Caco-2 (cell line): ENCODE data around the gene SDCCAG8. TPM values are rescaled to one million over a fixed set of nuclear protein-coding genes. Genes with fewer than 3 reads are reported as not detected.
A peak's percentile ranks its signal among the peaks of the same experiment; 100 is the strongest.

ENCODE experiments used
- BruUV-seq: library from RNA; stranded (reverse); fragments of 400-500 nt; replicated peaks from 2 replicates; lab custom pipeline; 2021; lab: Mats Ljungman, UMichigan
- CTCF ChIA-PET: fragments of 300-600 bp; sonication (Branson Sonifier 250); formaldehyde crosslinking; loops from one replicate; lab custom pipeline; 2022; ENCODE audit warnings: antibody characterized with exemption; lab: Charles Lee
- POLR2A ChIA-PET: fragments of 300-600 bp; sonication (Branson Sonifier 250); formaldehyde crosslinking; loops from one replicate; lab custom pipeline; 2022; ENCODE audit warnings: antibody characterized with exemption; lab: Charles Lee
- DNase-seq, 2 experiments: peaks; one replicate each; pipeline versions ENCODE4 v3.0.0 to v3.0.0-alpha.2; 2020 to 2022
- H3K27me3 ChIP-seq: replicated peaks from 2 replicates; pipeline ENCODE4 v1.6.0; 2011; ENCODE audit warnings: low read length; ENCODE audit not compliant: control insufficient read depth, insufficient read depth
- H3K36me3 ChIP-seq: 2 replicates; pipeline ENCODE4 v1.5.1; 2011; ENCODE audit warnings: low read length; ENCODE audit not compliant: control insufficient read depth, insufficient read depth
- H3K4me1 ChIP-seq: fragments of 250-450 bp; sonication (Bioruptor Pico); 2 replicates; pipeline ENCODE4 v1.5.1; 2020; ENCODE audit warnings: mild to moderate bottlenecking
- H3K4me3 ChIP-seq: 2 replicates; pipeline ENCODE4 v1.5.1; 2011; ENCODE audit warnings: low read depth, mild to moderate bottlenecking, control low read depth, low read length
- H3K9me3 ChIP-seq: fragments of 250-450 bp; sonication (Bioruptor Pico); 2 replicates; pipeline ENCODE4 v1.5.1; 2020; ENCODE audit warnings: mild to moderate bottlenecking, moderate library complexity
- H3K27ac Mint-ChIP-seq: one replicate; pipeline ENCODE4 v1.8.0; 2022; ENCODE audit warnings: mixed read lengths; ENCODE audit not compliant: unreplicated experiment
- H3K27me3 Mint-ChIP-seq: one replicate; pipeline ENCODE4 v1.8.0; 2022; ENCODE audit warnings: mixed read lengths; ENCODE audit not compliant: insufficient read depth, unreplicated experiment
- H3K36me3 Mint-ChIP-seq: one replicate; pipeline ENCODE4 v1.8.0; 2022; ENCODE audit warnings: mild to moderate bottlenecking, mixed read lengths; ENCODE audit not compliant: insufficient read depth, unreplicated experiment
- H3K4me1 Mint-ChIP-seq: one replicate; pipeline ENCODE4 v1.8.0; 2022; ENCODE audit warnings: low read depth, mixed read lengths; ENCODE audit not compliant: unreplicated experiment
- H3K4me3 Mint-ChIP-seq: one replicate; pipeline ENCODE4 v1.8.0; 2022; ENCODE audit warnings: mild to moderate bottlenecking, moderate library complexity, mixed read lengths; ENCODE audit not compliant: unreplicated experiment
- H3K9me3 Mint-ChIP-seq: one replicate; pipeline ENCODE4 v1.8.0; 2022; ENCODE audit warnings: mixed read lengths; ENCODE audit not compliant: unreplicated experiment
- intact Hi-C: fragments of 100-400 bp; cut with micrococcal nuclease; formaldehyde crosslinking; loops from one replicate; pipeline ENCODE4 v1.10.0; 2022; ENCODE audit not compliant: unreplicated experiment
- total RNA-seq: library from RNA; stranded (reverse); gene quantifications from 2 replicates; pipeline ENCODE4 v1.2.3, GENCODE V29; 2022
- TF ChIP-seq, protein P1 (sequence below), 2 experiments: fragments of 200-600 bp in 1 of 2; IDR thresholded peaks; 1 replicate in 1 of 2; 2 replicates in 1 of 2; pipeline versions ENCODE4 v1.5.1 to v1.8.0; 2011 to 2022; ENCODE audit warnings: antibody characterized with exemption in 1 of 2, control low read depth in 1 of 2, inconsistent platforms in 1 of 2, low read depth in 1 of 2, low read length in 1 of 2, mild to moderate bottlenecking in 1 of 2, moderate library complexity in 1 of 2; ENCODE audit not compliant: insufficient read depth in 1 of 2, severe bottlenecking in 1 of 2, unreplicated experiment in 1 of 2

Gene SDCCAG8
- total RNA-seq, 1 experiment from 2014 or later, result 23.0 TPM

DNA sequence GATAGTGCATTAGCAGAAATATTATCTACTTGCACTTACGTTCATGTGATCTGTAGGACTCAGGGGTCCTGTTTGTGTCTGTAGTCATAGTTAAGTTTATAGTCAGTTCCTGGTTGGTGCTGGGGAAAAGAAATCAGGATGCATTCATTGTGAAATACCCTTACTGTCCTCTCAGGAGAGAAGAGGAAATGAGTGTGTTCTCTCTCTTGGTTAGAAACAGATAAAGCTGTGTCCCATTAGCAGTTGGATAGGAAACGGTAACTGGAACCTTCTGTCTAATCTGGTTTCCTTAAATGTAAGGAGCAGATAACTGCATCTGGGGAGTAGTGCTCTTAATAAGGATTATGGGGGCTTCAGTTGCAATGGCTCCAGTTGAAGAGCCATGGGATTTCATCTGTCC is 8.9 kb downstream of the SDCCAG8 start:
- H3K27me3 Mint-ChIP-seq, result no peaks in the 10 kb centered on the region
- H3K4me1 ChIP-seq, result peaks cover 40% of the 10 kb centered on the region
- CTCF ChIA-PET, result no interaction called here
- TF ChIP-seq, protein P1, sequence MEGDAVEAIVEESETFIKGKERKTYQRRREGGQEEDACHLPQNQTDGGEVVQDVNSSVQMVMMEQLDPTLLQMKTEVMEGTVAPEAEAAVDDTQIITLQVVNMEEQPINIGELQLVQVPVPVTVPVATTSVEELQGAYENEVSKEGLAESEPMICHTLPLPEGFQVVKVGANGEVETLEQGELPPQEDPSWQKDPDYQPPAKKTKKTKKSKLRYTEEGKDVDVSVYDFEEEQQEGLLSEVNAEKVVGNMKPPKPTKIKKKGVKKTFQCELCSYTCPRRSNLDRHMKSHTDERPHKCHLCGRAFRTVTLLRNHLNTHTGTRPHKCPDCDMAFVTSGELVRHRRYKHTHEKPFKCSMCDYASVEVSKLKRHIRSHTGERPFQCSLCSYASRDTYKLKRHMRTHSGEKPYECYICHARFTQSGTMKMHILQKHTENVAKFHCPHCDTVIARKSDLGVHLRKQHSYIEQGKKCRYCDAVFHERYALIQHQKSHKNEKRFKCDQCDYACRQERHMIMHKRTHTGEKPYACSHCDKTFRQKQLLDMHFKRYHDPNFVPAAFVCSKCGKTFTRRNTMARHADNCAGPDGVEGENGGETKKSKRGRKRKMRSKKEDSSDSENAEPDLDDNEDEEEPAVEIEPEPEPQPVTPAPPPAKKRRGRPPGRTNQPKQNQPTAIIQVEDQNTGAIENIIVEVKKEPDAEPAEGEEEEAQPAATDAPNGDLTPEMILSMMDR (IDR thresholded peaks at IDR 0.05; ENCODE audit: insufficient read depth in 1 of 2, low read depth in 1 of 2, low read length in 1 of 2, severe bottlenecking in 1 of 2, unreplicated experiment in 1 of 2), result no peak
- peaks cover 34% of the 10 kb centered on the region for H3K4me1 Mint-ChIP-seq
- no peak for DNase-seq
- H3K9me3 ChIP-seq, result no peaks in the 10 kb centered on the region
- H3K27me3 ChIP-seq, result no peaks in the 10 kb centered on the region
- POLR2A ChIA-PET, result no interaction called here
- no peak overlapping the region for H3K27ac Mint-ChIP-seq
- H3K36me3 ChIP-seq, result no peaks in the 10 kb centered on the region
- no peak overlapping the region for H3K4me3 ChIP-seq
- H3K36me3 Mint-ChIP-seq, result peaks cover 9% of the 10 kb centered on the region
- no peak overlapping the region for H3K4me3 Mint-ChIP-seq
- intact Hi-C loops, result no loop called here
- H3K9me3 Mint-ChIP-seq, result no peaks in the 10 kb centered on the region
- no TSS peak for BruUV-seq

DNA sequence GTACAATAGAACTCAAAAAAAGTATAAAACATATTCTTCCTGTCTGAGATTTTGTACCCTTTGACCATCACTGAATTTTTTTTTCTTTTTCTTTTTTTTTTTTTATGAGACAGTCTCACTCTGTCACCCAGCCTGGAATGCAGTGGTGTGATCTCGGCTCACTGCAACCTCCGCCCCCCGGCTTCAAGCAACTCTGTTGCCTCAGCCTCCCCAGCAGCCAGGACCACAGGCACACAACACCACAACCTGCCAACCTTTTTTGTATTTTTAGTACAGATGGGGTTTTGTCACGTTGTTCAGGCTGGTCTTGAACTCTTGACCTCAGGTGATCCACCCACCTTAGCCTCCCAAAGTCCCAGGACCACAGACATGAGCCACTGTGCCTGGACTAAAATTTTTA is 10.4 kb downstream of the SDCCAG8 start:
- BruUV-seq, result no TSS peak

GRCh38 chr1:243267471-243267880 is 11.6 kb downstream of the SDCCAG8 start:
- no peaks in the 10 kb centered on the region for H3K27me3 Mint-ChIP-seq
- peaks cover 43% of the 10 kb centered on the region for H3K4me1 Mint-ChIP-seq
- Histone ChIP-seq H3K9me3 (no peaks in the 10 kb centered on the region), H3K27me3 (no peaks in the 10 kb centered on the region), H3K4me3 (no peak overlapping the region), H3K36me3 (no peaks in the 10 kb centered on the region), H3K4me1 (peaks cover 64% of the 10 kb centered on the region)
- H3K9me3 Mint-ChIP-seq, result no peaks in the 10 kb centered on the region
- peak overlapping the region; percentile 88 for H3K27ac Mint-ChIP-seq
- TF ChIP-seq, protein P1 (IDR thresholded peaks at IDR 0.05; ENCODE audit: insufficient read depth in 1 of 2, low read depth in 1 of 2, low read length in 1 of 2, severe bottlenecking in 1 of 2, unreplicated experiment in 1 of 2), result no peak
- no peak for DNase-seq
- ChIA-PET POLR2A (no interaction called here), CTCF (interaction anchor here (0.7 kb wide), 1 partner anchor 10 kb away, joined by 7 read pairs; no protein-coding TSS in a partner anchor)
- H3K4me3 Mint-ChIP-seq, result no peak overlapping the region
- H3K36me3 Mint-ChIP-seq, result peaks cover 16% of the 10 kb centered on the region
- intact Hi-C loops, result no loop called here
- BruUV-seq, result no TSS peak

More for the DNA sequence above, 10.4 kb downstream of the SDCCAG8 start:
- ChIA-PET POLR2A (interaction anchor here (0.6 kb wide), 1 partner anchor 10 kb away, joined by 3 read pairs; the partner anchor contains the start of gene SDCCAG8), CTCF (no interaction called here)
- DNase-seq, result no peak
- Histone ChIP-seq H3K36me3 (no peaks in the 10 kb centered on the region), H3K4me1 (peaks cover 53% of the 10 kb centered on the region), H3K4me3 (no peak overlapping the region), H3K9me3 (no peaks in the 10 kb centered on the region), H3K27me3 (no peaks in the 10 kb centered on the region)
- Mint-ChIP-seq H3K4me1 (peaks cover 43% of the 10 kb centered on the region), H3K27ac (no peak overlapping the region), H3K36me3 (peaks cover 16% of the 10 kb centered on the region), H3K9me3 (no peaks in the 10 kb centered on the region), H3K27me3 (no peaks in the 10 kb centered on the region), H3K4me3 (no peak overlapping the region)
- intact Hi-C loops, result no loop called here
- TF ChIP-seq, protein P1 (IDR thresholded peaks at IDR 0.05; ENCODE audit: insufficient read depth in 1 of 2, low read depth in 1 of 2, low read length in 1 of 2, severe bottlenecking in 1 of 2, unreplicated experiment in 1 of 2), result no peak
